Heart left ventricle (tissue), 16 donors: Measurements from ENCODE around the gene S100A4. TPM values are rescaled to one million over a fixed set of nuclear protein-coding genes. Genes with fewer than 3 reads are reported as not detected.

ENCODE experiments used
- ATAC-seq, 4 donors: fragments of 200-7000 bp; cut with Tn5 transposase; one replicate each; pipeline ENCODE4 v1.9.1; 2020 to 2022; ENCODE audit warnings: moderate library complexity in 4 of 4, mild to moderate bottlenecking in 3 of 4, moderate number of reproducible peaks in 1 of 4
- DNase-seq, 5 donors: peaks; one replicate each; pipeline ENCODE4 v3.0.0-alpha.2; 2020
- H3K27ac ChIP-seq, 12 donors: fragments of 200-600 bp; sonication (generic) in 4 of 12; one replicate each; pipeline versions ENCODE4 v1.5.0 to v1.8.0; 2016 to 2022; ENCODE audit warnings: mild to moderate bottlenecking in 2 of 12
- H3K27me3 ChIP-seq, 9 donors: fragments of 200-600 bp; sonication (generic) in 2 of 9; one replicate each; pipeline versions ENCODE4 v1.5.1 to v1.8.0; 2016 to 2022; ENCODE audit warnings: mild to moderate bottlenecking in 3 of 9
- H3K36me3 ChIP-seq, 9 donors: fragments of 200-600 bp; sonication (generic) in 2 of 9; one replicate each; pipeline versions ENCODE4 v1.5.0 to v1.8.0; 2018 to 2022; ENCODE audit warnings: mild to moderate bottlenecking in 2 of 9
- H3K4me1 ChIP-seq, 12 donors: fragments of 200-600 bp; sonication (generic) in 4 of 12; one replicate each; pipeline versions ENCODE4 v1.5.0 to v1.8.0; 2016 to 2022; ENCODE audit warnings: mild to moderate bottlenecking in 3 of 12
- H3K4me3 ChIP-seq, 12 donors: fragments of 200-600 bp; sonication (generic) in 4 of 12; one replicate each; pipeline versions ENCODE4 v1.5.0 to v1.8.0; 2017 to 2022; ENCODE audit warnings: mild to moderate bottlenecking in 9 of 12, moderate library complexity in 4 of 12
- H3K9me3 ChIP-seq, 12 donors: fragments of 200-600 bp; sonication (generic) in 4 of 12; one replicate each; pipeline versions ENCODE4 v1.5.0 to v1.8.0; 2016 to 2022; ENCODE audit warnings: mild to moderate bottlenecking in 1 of 12
- POLR2A ChIP-seq, 2 donors: fragments of 450-650 bp; IDR thresholded peaks; one replicate each; pipeline ENCODE4 v1.6.1; 2017; ENCODE audit warnings: antibody characterized with exemption in 2 of 2, mild to moderate bottlenecking in 2 of 2, moderate library complexity in 2 of 2
- WGBS, 4 donors: extraction: QIAGEN DNeasy Blood & Tissue Kit in 2 of 4; methylation state at CpG; one replicate each; pipeline versions ENCODE4 v1.1.5 to v1.1.7; 2013 to 2018; 5-methylcytosine and 5-hydroxymethylcytosine counted together
- intact Hi-C, 10 donors: fragments of 100-400 bp; cut with DNase I; formaldehyde crosslinking; loops; one replicate each; pipeline versions ENCODE4 v1.11.1 to v1.14.2; 2022
- polyA plus RNA-seq, 2 donors: library from polyadenylated mRNA; stranded (reverse); fragments of 200-250 nt; gene quantifications; one replicate each; pipeline ENCODE4 v1.2.3, GENCODE V29; 2013
- total RNA-seq, 9 donors: library from RNA; depleted of rRNA in 2 of 9; stranded (reverse); fragments of >200 nt in 2 of 9; fragmentation: NEBNext Ultra II Directional in 3 of 9; extraction: Animal tissue kit (Norgen Biotek cat#: 25700) in 3 of 9; gene quantifications; one replicate each; pipeline versions ENCODE4 v1.1.0 to v1.2.4, GENCODE V29; 2016 to 2023
- TF ChIP-seq, protein P1 (sequence below), 12 donors: fragments of 200-600 bp; sonication (generic) in 4 of 12; IDR thresholded peaks; one replicate each; pipeline versions ENCODE4 v1.5.0 to v1.8.0; 2018 to 2022; ENCODE audit warnings: antibody characterized with exemption in 12 of 12, mild to moderate bottlenecking in 5 of 12
- donor health status: ischemic (EF 13 %, LVEDD 7.1; RV severe dilation, severe dysfunction).
- donor health status: healthy with polysubstance abuse.
- donor health status: DM: no; HTN: yes; CAD: no.
- donor health status: DM: no; HTN: no; CAD: no.
- donor health status: ischemic (EF 25% LVEDD 6.9; RV normal size, moderate dysfunction).
- donor health status: ischemic (EF 25% LVEDD 5.7; RV mildly dilated, moderate dysfunction).
- donor health status: healthy.
- donor health status: DM: yes; HTN: yes; CAD: no.
- donor health status: ischemic (EF 35%, LVEDD 5.7; RV mildly dilated, moderate dysfunction).
- donor health status: nonischemic (EF 11% LVEDD 7.7; RV severe dilation, severe dysfunction).
- donor health status: DM: yes; HTN: yes; CAD: no.
- donor health status: PGD.
- donor health status: ischemic (EF 29% LVEDD 5.4; RV normal size, mild dysfunction).
- donor health status: nonischemic (EF 23%, LVEDD 6.1; RV moderate dilation, normal function).

Gene S100A4
- total and polyA plus RNA-seq, 11 donors = 56.9 to 398 (median 118) TPM

DNA sequence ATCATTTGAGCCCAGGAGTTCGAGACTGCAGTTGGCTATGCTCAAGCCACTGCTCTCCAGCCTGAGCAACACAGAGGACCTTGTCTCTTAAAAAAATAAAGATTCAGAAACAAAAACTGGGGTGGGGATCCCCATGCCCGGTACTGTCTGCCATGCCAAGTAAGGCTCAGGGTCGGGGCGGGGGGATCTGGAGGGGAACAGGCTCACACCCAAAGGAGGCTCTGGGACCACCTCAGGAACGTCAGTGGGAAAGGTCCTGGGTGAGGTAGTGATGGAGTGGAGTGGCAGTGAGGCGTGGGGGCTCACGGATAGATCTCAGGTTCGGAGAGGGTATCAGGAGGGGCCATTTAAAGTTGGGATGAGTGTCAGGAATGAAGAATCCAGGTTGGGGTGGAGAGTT, 765 bp upstream of the S100A4 start:
- Histone ChIP-seq H3K4me3 (peak overlapping the region in 8 of 12 donors; percentile 40 to 71 (median 56)), H3K9me3 (no peaks in the 10 kb centered on the region), H3K27ac (peak overlapping the region in 9 of 12 donors; percentile 71 to 93 (median 83)), H3K4me1 (peaks cover 11 to 100% (median 48%) of the 10 kb centered on the region in 12 donors), H3K27me3 (no peaks in the 10 kb centered on the region), H3K36me3 (peaks cover 0 to 18% (median 0%) of the 10 kb centered on the region in 9 donors)
- no peak for TF ChIP-seq POLR2A (IDR thresholded peaks at IDR 0.05)
- TF ChIP-seq, protein P1, sequence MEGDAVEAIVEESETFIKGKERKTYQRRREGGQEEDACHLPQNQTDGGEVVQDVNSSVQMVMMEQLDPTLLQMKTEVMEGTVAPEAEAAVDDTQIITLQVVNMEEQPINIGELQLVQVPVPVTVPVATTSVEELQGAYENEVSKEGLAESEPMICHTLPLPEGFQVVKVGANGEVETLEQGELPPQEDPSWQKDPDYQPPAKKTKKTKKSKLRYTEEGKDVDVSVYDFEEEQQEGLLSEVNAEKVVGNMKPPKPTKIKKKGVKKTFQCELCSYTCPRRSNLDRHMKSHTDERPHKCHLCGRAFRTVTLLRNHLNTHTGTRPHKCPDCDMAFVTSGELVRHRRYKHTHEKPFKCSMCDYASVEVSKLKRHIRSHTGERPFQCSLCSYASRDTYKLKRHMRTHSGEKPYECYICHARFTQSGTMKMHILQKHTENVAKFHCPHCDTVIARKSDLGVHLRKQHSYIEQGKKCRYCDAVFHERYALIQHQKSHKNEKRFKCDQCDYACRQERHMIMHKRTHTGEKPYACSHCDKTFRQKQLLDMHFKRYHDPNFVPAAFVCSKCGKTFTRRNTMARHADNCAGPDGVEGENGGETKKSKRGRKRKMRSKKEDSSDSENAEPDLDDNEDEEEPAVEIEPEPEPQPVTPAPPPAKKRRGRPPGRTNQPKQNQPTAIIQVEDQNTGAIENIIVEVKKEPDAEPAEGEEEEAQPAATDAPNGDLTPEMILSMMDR (IDR thresholded peaks at IDR 0.05) = no peak
- ATAC-seq (no peak), DNase-seq (no peak)
- whole genome bisulfite sequencing, 4 donors = 91 to 96% (median 94%) methylated on average over 8 of the region's 8 CpGs
- intact Hi-C loops = loop anchor here in 1 of 10 donors (2.0 kb wide), 1 partner anchor 18 kb away; the partner anchor contains the start of gene S100A2

DNA sequence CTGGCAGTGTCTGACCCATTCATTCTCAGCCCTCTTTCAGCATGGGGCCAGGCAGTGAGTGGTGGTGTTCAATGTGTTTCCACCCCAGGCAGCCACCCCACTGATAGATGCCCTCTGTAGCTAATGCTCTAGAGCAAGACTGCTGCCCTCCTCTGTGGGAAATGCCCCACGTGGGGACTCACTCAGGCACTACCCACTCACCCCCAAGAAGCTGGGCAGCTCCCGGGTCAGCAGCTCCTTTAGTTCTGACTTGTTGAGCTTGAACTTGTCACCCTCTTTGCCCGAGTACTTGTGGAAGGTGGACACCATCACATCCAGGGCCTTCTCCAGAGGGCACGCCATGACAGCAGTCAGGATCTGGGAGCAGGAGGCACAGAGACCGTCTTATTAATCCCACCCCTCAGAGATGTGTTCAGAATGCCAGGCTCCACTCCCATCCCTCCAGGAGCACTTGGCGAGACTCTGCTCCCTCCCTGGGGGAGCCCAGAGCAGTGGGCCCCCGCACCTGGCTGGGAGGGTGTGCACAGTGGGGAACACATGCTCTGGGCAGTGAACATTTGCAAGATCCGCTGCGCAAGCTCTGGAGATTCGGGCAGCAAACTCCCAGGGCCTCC, 1.0 kb downstream of the S100A4 start:
- ATAC-seq (no peak), DNase-seq (no peak)
- peak overlapping the region in 11 of 12 donors; percentile 21 to 71 (median 55) for H3K4me3 ChIP-seq
- peak overlapping the region; percentile 38 to 93 (median 82) for H3K27ac ChIP-seq
- intact Hi-C loops = loop anchor here in 1 of 10 donors (1.0 kb wide), 1 partner anchor 22 kb away; no protein-coding TSS in a partner anchor
- no peaks in the 10 kb centered on the region for H3K27me3 ChIP-seq
- peaks cover 11 to 100% (median 40%) of the 10 kb centered on the region in 12 donors for H3K4me1 ChIP-seq
- H3K36me3 ChIP-seq = peaks cover 0 to 18% (median 0%) of the 10 kb centered on the region in 9 donors
- no peaks in the 10 kb centered on the region for H3K9me3 ChIP-seq
- 51 to 71% (median 61%) methylated on average over 9 to 10 of the region's 10 CpGs for WGBS, 4 donors
- TF ChIP-seq POLR2A (IDR thresholded peaks at IDR 0.05) = no peak
- TF ChIP-seq, protein P1 (IDR thresholded peaks at IDR 0.05) = no peak

DNA sequence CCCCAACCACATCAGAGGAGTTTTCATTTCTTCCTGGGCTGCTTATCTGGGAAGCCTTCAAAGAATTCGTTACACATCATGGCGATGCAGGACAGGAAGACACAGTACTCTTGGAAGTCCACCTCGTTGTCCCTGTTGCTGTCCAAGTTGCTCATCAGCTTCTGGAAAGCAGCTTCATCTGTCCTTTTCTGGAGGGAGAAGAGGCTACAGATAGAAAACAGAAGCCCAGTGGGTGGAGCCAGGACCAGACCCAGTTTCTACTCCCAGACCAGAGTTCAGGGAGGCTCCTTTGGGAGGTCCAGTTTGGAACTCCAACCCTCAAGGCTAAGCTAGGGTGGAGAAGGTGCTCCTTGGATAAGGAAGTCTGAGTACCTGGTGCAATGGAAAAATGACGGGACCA, 1.9 kb downstream of the S100A4 start:
- Histone ChIP-seq H3K4me3 (peak overlapping the region in 8 of 12 donors; percentile 40 to 71 (median 57)), H3K27ac (peak overlapping the region in 4 of 12 donors; percentile 73 to 93 (median 86)), H3K9me3 (no peaks in the 10 kb centered on the region), H3K36me3 (peaks cover 0 to 18% (median 0%) of the 10 kb centered on the region in 9 donors), H3K4me1 (peaks cover 9 to 93% (median 31%) of the 10 kb centered on the region in 12 donors), H3K27me3 (no peaks in the 10 kb centered on the region)
- ATAC-seq = no peak
- intact Hi-C loops = no loop called here
- WGBS, 4 donors = 83 to 91% (median 87%) methylated on average over 4 of the region's 4 CpGs
- no peak for DNase-seq
- TF ChIP-seq, protein P1 (IDR thresholded peaks at IDR 0.05) = no peak
- TF ChIP-seq POLR2A (IDR thresholded peaks at IDR 0.05) = no peak

DNA sequence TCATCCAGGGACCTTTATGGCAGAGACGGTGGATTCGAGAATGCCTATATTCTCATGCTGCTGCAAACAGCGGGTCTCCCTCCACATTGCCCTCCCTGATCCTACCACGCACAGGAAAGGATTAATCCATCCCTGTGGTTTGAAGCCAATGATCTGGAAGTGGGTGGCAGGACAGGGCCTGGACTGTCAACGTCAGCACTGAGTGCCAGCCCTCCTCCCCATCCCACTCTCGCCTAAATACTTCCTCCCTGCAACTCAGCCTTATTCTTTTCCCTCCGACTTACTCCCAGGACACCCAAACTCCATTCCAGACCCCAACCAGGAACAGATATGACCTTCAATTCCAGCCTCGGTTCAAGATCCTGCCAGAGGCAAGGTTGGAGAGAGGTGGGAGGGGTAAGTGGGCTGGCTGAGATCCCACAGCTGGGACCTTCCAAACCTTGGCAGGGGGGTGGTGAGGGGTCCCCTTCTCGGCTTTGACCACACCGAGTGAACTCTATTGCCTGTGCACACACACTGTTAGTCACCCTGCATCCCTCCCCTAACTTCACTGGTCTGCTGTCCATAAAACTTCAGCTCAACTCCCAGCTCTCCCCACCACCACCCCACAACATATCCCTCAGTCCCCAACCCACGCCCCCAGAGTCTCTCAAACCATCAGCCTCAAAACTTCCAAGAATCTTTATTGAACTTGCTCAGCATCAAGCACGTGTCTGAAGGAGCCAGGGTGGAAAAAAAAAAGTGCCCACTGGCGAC, 2.5 kb downstream of the S100A4 start:
- H3K27ac ChIP-seq = peak overlapping the region in 3 of 12 donors; percentile 6 to 93 (median 86)
- peaks cover 3 to 90% (median 26%) of the 10 kb centered on the region in 12 donors for H3K4me1 ChIP-seq
- no peak for ATAC-seq
- H3K4me3 ChIP-seq = peak overlapping the region in 2 of 12 donors; percentile 66 to 68
- no peak for TF ChIP-seq POLR2A (IDR thresholded peaks at IDR 0.05)
- TF ChIP-seq, protein P1 (IDR thresholded peaks at IDR 0.05) = no peak
- H3K27me3 ChIP-seq = no peaks in the 10 kb centered on the region
- no peaks in the 10 kb centered on the region for H3K9me3 ChIP-seq
- no peak for DNase-seq
- WGBS, 4 donors = 82 to 89% (median 85%) methylated on average over 13 of the region's 13 CpGs
- peaks cover 0 to 18% (median 0%) of the 10 kb centered on the region in 9 donors for H3K36me3 ChIP-seq
- intact Hi-C loops = no loop called here
